AG04450 (cell line): ENCODE results near the gene NAGS. TPM values are rescaled to one million over a fixed set of nuclear protein-coding genes. Genes with fewer than 3 reads are reported as not detected.
A peak's percentile ranks its signal among the peaks of the same experiment; 100 is the strongest.
"Not testable (repeated sequence)": the region's sequence is repeated elsewhere in the genome, so short reads cannot be mapped to it uniquely, and the experiment has no call there.

ENCODE experiments used
- CTCF ChIA-PET: fragments of 300-600, 350-600 bp; formaldehyde crosslinking; extraction: SDS; loops from one replicate; lab custom pipeline; 2022; ENCODE audit warnings: antibody characterized with exemption, inconsistent platforms; lab: Charles Lee
- POLR2A ChIA-PET: fragments of 350-600 bp; formaldehyde crosslinking; extraction: SDS; loops from one replicate; lab custom pipeline; 2021; ENCODE audit warnings: antibody characterized with exemption, inconsistent platforms; lab: Yijun Ruan, JAX
- DNase-seq: peaks from one replicate; pipeline ENCODE4 v3.0.0-alpha.2; 2011; ENCODE audit warnings: low read depth, low spot score
- H3K27ac ChIP-seq: one replicate; pipeline ENCODE4 v1.5.1; 2012; ENCODE audit warnings: low read depth, low read length, control low read depth
- H3K27me3 ChIP-seq: one replicate; pipeline ENCODE4 v1.6.0; 2012; ENCODE audit warnings: low read length; ENCODE audit not compliant: control insufficient read depth, insufficient read depth
- H3K4me3 ChIP-seq: 2 replicates; pipeline ENCODE4 v1.5.1; 2011; ENCODE audit warnings: mild to moderate bottlenecking, low read depth, low read length, control low read depth
- H3K9me3 ChIP-seq: 2 replicates; pipeline ENCODE4 v1.5.1; 2012; ENCODE audit warnings: low read length; ENCODE audit not compliant: control insufficient read depth, insufficient read depth
- CTCF ChIP-seq: IDR thresholded peaks from 2 replicates; pipeline ENCODE4 v1.5.1; 2011; ENCODE audit warnings: low read depth, low read length, control low read depth, inconsistent platforms
- polyA plus RNA-seq: library from polyadenylated mRNA; depleted of rRNA; stranded (reverse); fragments of >200 nt; gene quantifications from 2 replicates; pipeline ENCODE4 v1.2.3, GENCODE V29; 2011

The NAGS gene
- polyA plus RNA-seq, 1 experiment = 1.1 TPM

- Histone ChIP-seq H3K4me3 (no peak overlapping the region), H3K27me3 (no peaks in the 10 kb centered on the region), H3K9me3 (no peaks in the 10 kb centered on the region), H3K27ac (no peak overlapping the region)
- ChIA-PET POLR2A (interaction anchor here (0.8 kb wide), 1 partner anchor 22 kb away, joined by 8 read pairs; no protein-coding TSS in a partner anchor), CTCF (interaction anchor here (1.3 to 6.3 kb wide), 6 partner anchors 8 to 130 kb away, joined by 3 to 55 read pairs (median 4); partner anchors contain the start of gene PPY)
- no peak for TF ChIP-seq CTCF
- DNase-seq = no peak
Measured at GRCh38 chr17:44039829-44040635, 35.6 kb downstream of the NAGS start.

- Histone ChIP-seq H3K27ac (peak overlapping the region; percentile 80), H3K27me3 (no peaks in the 10 kb centered on the region), H3K4me3 (no peak overlapping the region), H3K9me3 (no peaks in the 10 kb centered on the region)
- ChIA-PET POLR2A (interaction anchor here (0.5 to 1.7 kb wide), 9 partner anchors 10 to 101 kb away, joined by 3 to 9 read pairs (median 3); partner anchors contain the start of genes G6PC3, LSM12 and TMEM101), CTCF (interaction anchor here (0.5 to 6.3 kb wide), 12 partner anchors 14 to 165 kb away, joined by 3 to 55 read pairs (median 4); partner anchors contain the start of genes HDAC5 and PPY)
- no peak for TF ChIP-seq CTCF
- DNase-seq = peak; percentile 37
Measured at GRCh38 chr17:44043272-44043696, 38.9 kb downstream of the NAGS start.

GRCh38 chr17:44044071-44044470 lies 39.6 kb downstream of the NAGS start:
- POLR2A ChIA-PET = interaction anchor here (0.7 to 1.7 kb wide), 8 partner anchors 11 to 142 kb away, joined by 3 to 9 read pairs (median 5); partner anchors contain the start of genes G6PC3, LSM12 and TMEM101
- TF ChIP-seq CTCF = no peak
- Histone ChIP-seq H3K27me3 (no peaks in the 10 kb centered on the region), H3K4me3 (no peak overlapping the region), H3K9me3 (no peaks in the 10 kb centered on the region), H3K27ac (peak overlapping the region; percentile 80)
- no peak for DNase-seq
- CTCF ChIA-PET = interaction anchor here (0.6 to 6.3 kb wide), 10 partner anchors 17 to 166 kb away, joined by 3 to 55 read pairs (median 7); partner anchors contain the start of genes HDAC5 and PPY

GRCh38 chr17:44045486-44045885 lies 41.1 kb downstream of the NAGS start:
- CTCF ChIA-PET = no interaction called here
- no peak for TF ChIP-seq CTCF

GRCh38 chr17:44046893-44047292 lies 42.5 kb downstream of the NAGS start:
- POLR2A ChIA-PET, H3K9me3 ChIP-seq, DNase-seq, H3K27me3 ChIP-seq, H3K27ac ChIP-seq, H3K4me3 ChIP-seq: not testable (repeated sequence)
- CTCF ChIA-PET = interaction anchor here (0.7 to 0.9 kb wide), 2 partner anchors 9 to 182 kb away, joined by 3 read pairs; no protein-coding TSS in a partner anchor

More at GRCh38 chr17:44045486-44045885, 41.1 kb downstream of the NAGS start:
- Histone ChIP-seq H3K27me3 (no peaks in the 10 kb centered on the region), H3K4me3 (no peak overlapping the region), H3K9me3 (no peaks in the 10 kb centered on the region), H3K27ac (no peak overlapping the region)
- no peak for DNase-seq
- POLR2A ChIA-PET = interaction anchor here (0.7 kb wide), 1 partner anchor 1397 kb away, joined by 3 read pairs; no protein-coding TSS in a partner anchor
